Neural progenitor cell (in vitro differentiated cells): ENCODE results near the gene KCNMA1. TPM values are rescaled to one million over a fixed set of nuclear protein-coding genes. Genes with fewer than 3 reads are reported as not detected.

Experiments used
- DNase-seq: peaks from one replicate; pipeline ENCODE4 v3.0.0-alpha.2; 2016; ENCODE audit warnings: low spot score
- H2AFZ ChIP-seq: fragments of 200-600 bp; sonication (generic); replicated peaks from 2 replicates; pipeline ENCODE4 v1.6.1; 2016; ENCODE audit warnings: antibody characterized with exemption
- H3F3A ChIP-seq: fragments of 200-600 bp; sonication (generic); 2 replicates; pipeline ENCODE4 v1.6.1; 2016; ENCODE audit warnings: antibody characterized with exemption, low read depth
- H3K27ac ChIP-seq: fragments of 200-600 bp; sonication (generic); 2 replicates; pipeline ENCODE4 v1.5.1; 2016; ENCODE audit warnings: mild to moderate bottlenecking
- H3K27me3 ChIP-seq: fragments of 200-600 bp; sonication (generic); 2 replicates; pipeline ENCODE4 v1.6.1; 2016; ENCODE audit warnings: mild to moderate bottlenecking, moderate library complexity
- H3K36me3 ChIP-seq: fragments of 200-600 bp; sonication (generic); 2 replicates; pipeline ENCODE4 v1.5.1; 2016
- H3K4me1 ChIP-seq: fragments of 200-600 bp; sonication (generic); 2 replicates; pipeline ENCODE4 v1.6.1; 2016; ENCODE audit warnings: mixed run types
- H3K4me2 ChIP-seq: fragments of 200-600 bp; sonication (generic); 2 replicates; pipeline ENCODE4 v1.6.1; 2016
- H3K4me3 ChIP-seq: fragments of 200-600 bp; sonication (generic); 2 replicates; pipeline ENCODE4 v1.5.1; 2016
- H3K79me2 ChIP-seq: fragments of 200-600 bp; sonication (generic); 2 replicates; pipeline ENCODE4 v1.6.1; 2016; ENCODE audit warnings: low read depth
- H3K9ac ChIP-seq: fragments of 200-600 bp; sonication (generic); 2 replicates; pipeline ENCODE4 v1.6.1; 2016
- H3K9me3 ChIP-seq: fragments of 200-600 bp; sonication (generic); 2 replicates; pipeline ENCODE4 v1.5.1; 2016; ENCODE audit warnings: low read depth
- H4K20me1 ChIP-seq: fragments of 200-600 bp; sonication (generic); 2 replicates; pipeline ENCODE4 v1.6.1; 2016; ENCODE audit warnings: low read depth
- H3K27ac Mint-ChIP-seq: 3 replicates; pipeline ENCODE4 v1.8.0; 2021; ENCODE audit warnings: mixed read lengths
- H3K27me3 Mint-ChIP-seq: 2 replicates; pipeline ENCODE4 v1.8.0; 2022; ENCODE audit warnings: low read depth, mild to moderate bottlenecking, inconsistent platforms, moderate library complexity, mixed read lengths; ENCODE audit not compliant: insufficient read depth
- H3K36me3 Mint-ChIP-seq: 3 replicates; pipeline ENCODE4 v1.8.0; 2021; ENCODE audit warnings: mixed read lengths
- H3K4me1 Mint-ChIP-seq: 3 replicates; pipeline ENCODE4 v1.8.0; 2021; ENCODE audit warnings: mixed read lengths
- H3K4me3 Mint-ChIP-seq: 3 replicates; pipeline ENCODE4 v1.8.0; 2021; ENCODE audit warnings: mild to moderate bottlenecking, moderate library complexity, mixed read lengths
- H3K9me3 Mint-ChIP-seq: 3 replicates; pipeline ENCODE4 v1.8.0; 2020; ENCODE audit warnings: mixed read lengths
- EZH2 ChIP-seq: fragments of 200-600 bp; sonication (generic); IDR thresholded peaks from 2 replicates; pipeline ENCODE4 v1.6.1; 2017; ENCODE audit warnings: antibody characterized with exemption, mild to moderate bottlenecking, moderate library complexity
- EZH2phosphoT487 ChIP-seq: fragments of 200-600 bp; sonication (generic); IDR thresholded peaks from 2 replicates; pipeline ENCODE4 v1.6.1; 2017; ENCODE audit warnings: antibody characterized with exemption
- total RNA-seq: library from RNA; depleted of rRNA; stranded (reverse); fragments of >200 nt; gene quantifications from 2 replicates; pipeline ENCODE4 v1.2.3, GENCODE V29; 2015; ENCODE audit warnings: low replicate concordance
- TF ChIP-seq, protein P1 (sequence below): fragments of 200-600 bp; sonication (generic); IDR thresholded peaks from 2 replicates; pipeline ENCODE4 v1.5.1; 2017; ENCODE audit warnings: antibody characterized with exemption, mild to moderate bottlenecking

Gene KCNMA1
- total RNA-seq, 1 donor from 2014 or later: 2.4 TPM

- no peaks in the 10 kb centered on the region for H3F3A ChIP-seq
- no peaks in the 10 kb centered on the region for H3K9me3 ChIP-seq
- H3K4me1 Mint-ChIP-seq: peaks cover 3% of the 10 kb centered on the region
- no peaks in the 10 kb centered on the region for H3K79me2 ChIP-seq
- no peak overlapping the region for H3K4me3 ChIP-seq
- H3K9ac ChIP-seq: no peak overlapping the region
- H3K4me2 ChIP-seq: no peak overlapping the region
- H3K27ac Mint-ChIP-seq: no peak overlapping the region
- no peaks in the 10 kb centered on the region for H3K4me1 ChIP-seq
- H3K27ac ChIP-seq: no peak overlapping the region
- no peak for DNase-seq
- H3K27me3 Mint-ChIP-seq: no peaks in the 10 kb centered on the region
- H3K9me3 Mint-ChIP-seq: peaks cover 4% of the 10 kb centered on the region
- TF ChIP-seq, protein P1, sequence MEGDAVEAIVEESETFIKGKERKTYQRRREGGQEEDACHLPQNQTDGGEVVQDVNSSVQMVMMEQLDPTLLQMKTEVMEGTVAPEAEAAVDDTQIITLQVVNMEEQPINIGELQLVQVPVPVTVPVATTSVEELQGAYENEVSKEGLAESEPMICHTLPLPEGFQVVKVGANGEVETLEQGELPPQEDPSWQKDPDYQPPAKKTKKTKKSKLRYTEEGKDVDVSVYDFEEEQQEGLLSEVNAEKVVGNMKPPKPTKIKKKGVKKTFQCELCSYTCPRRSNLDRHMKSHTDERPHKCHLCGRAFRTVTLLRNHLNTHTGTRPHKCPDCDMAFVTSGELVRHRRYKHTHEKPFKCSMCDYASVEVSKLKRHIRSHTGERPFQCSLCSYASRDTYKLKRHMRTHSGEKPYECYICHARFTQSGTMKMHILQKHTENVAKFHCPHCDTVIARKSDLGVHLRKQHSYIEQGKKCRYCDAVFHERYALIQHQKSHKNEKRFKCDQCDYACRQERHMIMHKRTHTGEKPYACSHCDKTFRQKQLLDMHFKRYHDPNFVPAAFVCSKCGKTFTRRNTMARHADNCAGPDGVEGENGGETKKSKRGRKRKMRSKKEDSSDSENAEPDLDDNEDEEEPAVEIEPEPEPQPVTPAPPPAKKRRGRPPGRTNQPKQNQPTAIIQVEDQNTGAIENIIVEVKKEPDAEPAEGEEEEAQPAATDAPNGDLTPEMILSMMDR: no peak
- TF ChIP-seq EZH2 (no peak), EZH2phosphoT487 (no peak)
- no peaks in the 10 kb centered on the region for H3K27me3 ChIP-seq
- no peak overlapping the region for H3K4me3 Mint-ChIP-seq
- H4K20me1 ChIP-seq: no peaks in the 10 kb centered on the region
- H3K36me3 Mint-ChIP-seq: peaks cover 9% of the 10 kb centered on the region
- no peaks in the 10 kb centered on the region for H3K36me3 ChIP-seq
- H2AFZ ChIP-seq: no peak overlapping the region
These were observed 727.2 kb downstream of the KCNMA1 start for GRCh38 chr10:76910184-76910962.

DNA sequence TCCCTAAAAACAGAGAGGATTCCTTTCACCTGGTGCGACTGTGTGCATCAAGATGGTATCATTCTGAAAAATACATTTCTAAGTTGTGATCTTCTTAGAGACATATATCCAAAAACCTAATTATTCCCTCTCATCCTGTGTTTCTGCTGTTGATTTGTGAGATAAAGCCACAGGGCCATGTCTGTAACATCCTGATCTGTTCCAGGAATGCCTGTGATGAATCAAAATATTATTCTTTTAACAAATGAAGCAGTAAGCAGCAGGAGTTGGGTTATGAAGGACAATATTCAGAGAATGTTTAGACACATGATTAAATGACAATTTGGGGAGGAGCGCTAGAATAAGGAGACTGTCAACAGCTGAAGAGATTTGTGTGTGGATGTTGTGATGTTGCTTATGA lies 731.4 kb downstream of the KCNMA1 start:
- Histone ChIP-seq H3K4me3 (no peak overlapping the region), H3K27ac (no peak overlapping the region), H4K20me1 (no peaks in the 10 kb centered on the region), H2AFZ (no peak overlapping the region), H3K4me2 (no peak overlapping the region), H3K9ac (no peak overlapping the region), H3K27me3 (no peaks in the 10 kb centered on the region), H3K36me3 (no peaks in the 10 kb centered on the region), H3F3A (no peaks in the 10 kb centered on the region), H3K4me1 (peaks cover 6% of the 10 kb centered on the region), H3K79me2 (no peaks in the 10 kb centered on the region), H3K9me3 (no peaks in the 10 kb centered on the region)
- H3K4me1 Mint-ChIP-seq: peaks cover 4% of the 10 kb centered on the region
- DNase-seq: no peak
- peaks cover 9% of the 10 kb centered on the region for H3K36me3 Mint-ChIP-seq
- TF ChIP-seq EZH2 (no peak), EZH2phosphoT487 (no peak)
- TF ChIP-seq, protein P1: no peak
- H3K27ac Mint-ChIP-seq: no peak overlapping the region
- peaks cover 4% of the 10 kb centered on the region for H3K27me3 Mint-ChIP-seq
- H3K9me3 Mint-ChIP-seq: peaks cover 4% of the 10 kb centered on the region
- no peak overlapping the region for H3K4me3 Mint-ChIP-seq

- H3K36me3 Mint-ChIP-seq: peaks cover 9% of the 10 kb centered on the region
- peaks cover 4% of the 10 kb centered on the region for H3K27me3 Mint-ChIP-seq
- TF ChIP-seq EZH2phosphoT487: no peak
- TF ChIP-seq EZH2: no peak
- TF ChIP-seq, protein P1: no peak
- peaks cover 4% of the 10 kb centered on the region for H3K4me1 Mint-ChIP-seq
- H3K27ac Mint-ChIP-seq: no peak overlapping the region
- H3K4me1 ChIP-seq: peaks cover 6% of the 10 kb centered on the region
- no peak overlapping the region for H3K4me2 ChIP-seq
- no peaks in the 10 kb centered on the region for H3K79me2 ChIP-seq
- H2AFZ ChIP-seq: no peak overlapping the region
- no peaks in the 10 kb centered on the region for H3K9me3 ChIP-seq
- DNase-seq: no peak
- H3K4me3 Mint-ChIP-seq: no peak overlapping the region
- H3K9me3 Mint-ChIP-seq: peaks cover 4% of the 10 kb centered on the region
- H3K27ac ChIP-seq: no peak overlapping the region
- H4K20me1 ChIP-seq: no peaks in the 10 kb centered on the region
- H3K4me3 ChIP-seq: no peak overlapping the region
- no peak overlapping the region for H3K9ac ChIP-seq
- no peaks in the 10 kb centered on the region for H3K27me3 ChIP-seq
- H3K36me3 ChIP-seq: no peaks in the 10 kb centered on the region
- H3F3A ChIP-seq: no peaks in the 10 kb centered on the region
These were observed 732.4 kb downstream of the KCNMA1 start for GRCh38 chr10:76905251-76905650.
